SK-N-SH treated with all-trans-retinoic acid at 6 μM for 48 hours (cell line): ENCODE results near the gene SDC3.

Source experiments
- ATAC-seq: fragments of 200-7000 bp; cut with Tn5 transposase; 3 replicates; pipeline ENCODE4 v1.9.1; 2020; ENCODE audit warnings: mild to moderate bottlenecking, moderate library complexity
- ARNTL ChIP-seq: fragments of 450-650 bp; formaldehyde crosslinking; IDR thresholded peaks from 2 replicates; pipeline ENCODE4 v1.5.0; 2020; ENCODE audit warnings: low read depth, mild to moderate bottlenecking, moderate library complexity, borderline replicate concordance
- BACH2 ChIP-seq: fragments of 250-450 bp; sonication (Bioruptor Pico); IDR thresholded peaks from 2 replicates; pipeline ENCODE4 v1.9.0; 2021; ENCODE audit warnings: mild to moderate bottlenecking, borderline replicate concordance
- CREB5 ChIP-seq: fragments of 250-450 bp; sonication (Bioruptor Pico); IDR thresholded peaks from 2 replicates; pipeline ENCODE4 v1.5.1; 2020; ENCODE audit warnings: low read depth, mild to moderate bottlenecking, moderate library complexity
- CSDC2 ChIP-seq: fragments of 250-450 bp; sonication (Bioruptor Pico); IDR thresholded peaks from 2 replicates; pipeline ENCODE4 v1.5.0; 2020; ENCODE audit warnings: mild to moderate bottlenecking, moderate library complexity
- CSRNP3 ChIP-seq: fragments of 250-450 bp; sonication (Bioruptor Pico); IDR thresholded peaks from 2 replicates; pipeline ENCODE4 v1.5.1; 2021; ENCODE audit warnings: mild to moderate bottlenecking, moderate library complexity
- ESRRG ChIP-seq: fragments of 250-450 bp; sonication (Bioruptor Pico); IDR thresholded peaks from 2 replicates; pipeline ENCODE4 v1.6.1; 2021; ENCODE audit warnings: mild to moderate bottlenecking
- GLIS3 ChIP-seq: fragments of 250-450 bp; sonication (Bioruptor Pico); IDR thresholded peaks from 2 replicates; pipeline ENCODE4 v1.5.0; 2020; ENCODE audit warnings: mild to moderate bottlenecking, moderate library complexity
- ISL1 ChIP-seq: fragments of 250-450 bp; sonication (Bioruptor Pico); IDR thresholded peaks from 2 replicates; pipeline ENCODE4 v2.1.2; 2022; ENCODE audit warnings: mild to moderate bottlenecking, moderate library complexity
- OSR1 ChIP-seq: fragments of 250-450 bp; sonication (Bioruptor Pico); IDR thresholded peaks from 2 replicates; pipeline ENCODE4 v1.8.0; 2022; ENCODE audit warnings: moderate library complexity, mild to moderate bottlenecking, inconsistent platforms
- PATZ1 ChIP-seq: fragments of 250-450 bp; sonication (Bioruptor Pico); IDR thresholded peaks from 2 replicates; pipeline ENCODE4 v1.8.0; 2020; ENCODE audit warnings: mild to moderate bottlenecking, moderate library complexity, borderline replicate concordance
- POU6F1 ChIP-seq: fragments of 250-450 bp; sonication (Bioruptor Pico); IDR thresholded peaks from 2 replicates; pipeline ENCODE4 v1.8.0; 2021; ENCODE audit warnings: low read depth, mild to moderate bottlenecking, moderate library complexity, borderline replicate concordance
- PPARA ChIP-seq: fragments of 250-450 bp; sonication (Bioruptor Pico); IDR thresholded peaks from 2 replicates; pipeline ENCODE4 v1.5.0; 2020; ENCODE audit warnings: mild to moderate bottlenecking, borderline replicate concordance
- RARB ChIP-seq: fragments of 250-450 bp; sonication (Bioruptor Pico); IDR thresholded peaks from 2 replicates; pipeline ENCODE4 v1.8.0; 2021; ENCODE audit warnings: mild to moderate bottlenecking, moderate library complexity
- SNAI2 ChIP-seq: fragments of 250-450 bp; sonication (Bioruptor Pico); IDR thresholded peaks from 2 replicates; pipeline ENCODE4 v1.5.0; 2020; ENCODE audit warnings: mild to moderate bottlenecking, moderate library complexity
- TCF4 ChIP-seq: fragments of 250-450 bp; sonication (Bioruptor Pico); IDR thresholded peaks from 2 replicates; pipeline ENCODE4 v1.8.0; 2021; ENCODE audit warnings: mild to moderate bottlenecking, moderate library complexity, borderline replicate concordance
- TOX ChIP-seq: fragments of 250-450 bp; sonication (Bioruptor Pico); IDR thresholded peaks from 2 replicates; pipeline ENCODE4 v1.8.0; 2021; ENCODE audit warnings: mild to moderate bottlenecking, moderate library complexity, borderline replicate concordance
- ZC3H10 ChIP-seq: fragments of 250-450 bp; sonication (Bioruptor Pico); IDR thresholded peaks from 2 replicates; pipeline ENCODE4 v1.5.1; 2021; ENCODE audit warnings: mild to moderate bottlenecking, moderate library complexity
- ZFP30 ChIP-seq: fragments of 450-650 bp; formaldehyde crosslinking; IDR thresholded peaks from 2 replicates; pipeline ENCODE4 v1.5.0; 2022; ENCODE audit warnings: mild to moderate bottlenecking, moderate library complexity
- ZNF565 ChIP-seq: fragments of 450-650 bp; formaldehyde crosslinking; conservative IDR thresholded peaks from 2 replicates; pipeline ENCODE4 v1.5.0; 2020; ENCODE audit warnings: low read depth, mild to moderate bottlenecking, moderate library complexity
- ZNF70 ChIP-seq: fragments of 450-650 bp; formaldehyde crosslinking; IDR thresholded peaks from 2 replicates; pipeline ENCODE4 v1.5.0; 2020; ENCODE audit warnings: mild to moderate bottlenecking, moderate library complexity
- ZNF8 ChIP-seq: fragments of 450-650 bp; formaldehyde crosslinking; IDR thresholded peaks from 2 replicates; pipeline ENCODE4 v1.5.0; 2020; ENCODE audit warnings: mild to moderate bottlenecking, moderate library complexity

SDC3 gene

GRCh38 chr1:30902593-30903290 is 5.8 kb downstream of the SDC3 start:
- no peak; the same call in 2 of the 3 replicates for ATAC-seq
- TF ChIP-seq ZFP30 (CRISPR knock-in tag) (no peak), ZNF70 (CRISPR knock-in tag) (no peak), TCF4 (CRISPR knock-in tag) (no peak), ZC3H10 (CRISPR knock-in tag) (no peak), PPARA (CRISPR knock-in tag) (no peak), CSDC2 (no peak)

GRCh38 chr1:30901798-30902581 is 6.6 kb downstream of the SDC3 start:
- ATAC-seq: no peak; the same call in 2 of the 3 replicates
- no peak for TF ChIP-seq ISL1 (CRISPR knock-in tag)
- TF ChIP-seq OSR1: no peak
- TF ChIP-seq SNAI2 (CRISPR knock-in tag): no peak
- TF ChIP-seq ARNTL: no peak
- TF ChIP-seq CSRNP3 (CRISPR knock-in tag): no peak
- no peak for TF ChIP-seq PPARA (CRISPR knock-in tag)
- TF ChIP-seq RARB (CRISPR knock-in tag): no peak
- TF ChIP-seq ESRRG (CRISPR knock-in tag): no peak
- TF ChIP-seq BACH2 (CRISPR knock-in tag): no peak
- no peak for TF ChIP-seq CREB5 (CRISPR knock-in tag)
- TF ChIP-seq POU6F1 (CRISPR knock-in tag): no peak
- no peak for TF ChIP-seq ZFP30 (CRISPR knock-in tag)
- TF ChIP-seq ZNF565: no peak
- TF ChIP-seq PATZ1 (CRISPR knock-in tag): no peak
- no peak for TF ChIP-seq GLIS3 (CRISPR knock-in tag)
- TF ChIP-seq ZNF8 (CRISPR knock-in tag): no peak
- TF ChIP-seq TOX (CRISPR knock-in tag): no peak
- TF ChIP-seq CSDC2: no peak
- TF ChIP-seq, all 23 proteins: peak for 0

- TF ChIP-seq ZNF8 (CRISPR knock-in tag) (no peak), ARNTL (no peak), PPARA (CRISPR knock-in tag) (no peak), TOX (CRISPR knock-in tag) (no peak), ESRRG (CRISPR knock-in tag) (no peak), CREB5 (CRISPR knock-in tag) (no peak), RARB (CRISPR knock-in tag) (no peak), SNAI2 (CRISPR knock-in tag) (no peak), ZC3H10 (CRISPR knock-in tag) (no peak)
- ATAC-seq: no peak
These were observed 7.5 kb downstream of the SDC3 start for GRCh38 chr1:30900931-30901560.
